ENCODE results near the gene SUMO4.

DNA sequence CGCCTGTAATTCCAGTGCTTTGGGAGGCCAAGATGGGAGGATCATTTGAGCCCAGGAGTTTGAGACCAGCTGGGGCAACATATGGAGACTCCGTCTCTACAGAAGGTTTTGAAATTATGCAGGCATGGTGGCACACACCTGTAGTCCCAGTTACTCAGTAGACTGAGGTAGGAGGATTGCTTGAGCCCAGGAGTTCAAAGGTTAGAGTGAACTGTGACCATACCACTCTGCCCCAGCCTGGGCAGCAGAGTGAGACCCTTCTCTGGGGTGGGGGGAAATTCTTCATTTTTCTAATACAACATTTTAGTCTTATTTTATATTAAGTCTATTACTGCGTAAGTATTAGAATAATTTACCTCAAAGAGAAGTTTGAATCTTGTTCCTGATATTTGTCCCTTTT is 20.1 kb upstream of the SUMO4 start:
- TF ChIP-seq KAT7 (CRISPR knock-in tag; IDR thresholded peaks at IDR 0.05; ENCODE audit: borderline replicate concordance), result no peak
- TF ChIP-seq GTF2I (CRISPR knock-in tag; conservative IDR thresholded peaks at IDR 0.05), result no peak
- no peak for TF ChIP-seq ETV6 (CRISPR knock-in tag; IDR thresholded peaks at IDR 0.05)
- no peak for TF ChIP-seq SMAD4 (CRISPR knock-in tag; IDR thresholded peaks at IDR 0.05)
- TF ChIP-seq, protein P1, sequence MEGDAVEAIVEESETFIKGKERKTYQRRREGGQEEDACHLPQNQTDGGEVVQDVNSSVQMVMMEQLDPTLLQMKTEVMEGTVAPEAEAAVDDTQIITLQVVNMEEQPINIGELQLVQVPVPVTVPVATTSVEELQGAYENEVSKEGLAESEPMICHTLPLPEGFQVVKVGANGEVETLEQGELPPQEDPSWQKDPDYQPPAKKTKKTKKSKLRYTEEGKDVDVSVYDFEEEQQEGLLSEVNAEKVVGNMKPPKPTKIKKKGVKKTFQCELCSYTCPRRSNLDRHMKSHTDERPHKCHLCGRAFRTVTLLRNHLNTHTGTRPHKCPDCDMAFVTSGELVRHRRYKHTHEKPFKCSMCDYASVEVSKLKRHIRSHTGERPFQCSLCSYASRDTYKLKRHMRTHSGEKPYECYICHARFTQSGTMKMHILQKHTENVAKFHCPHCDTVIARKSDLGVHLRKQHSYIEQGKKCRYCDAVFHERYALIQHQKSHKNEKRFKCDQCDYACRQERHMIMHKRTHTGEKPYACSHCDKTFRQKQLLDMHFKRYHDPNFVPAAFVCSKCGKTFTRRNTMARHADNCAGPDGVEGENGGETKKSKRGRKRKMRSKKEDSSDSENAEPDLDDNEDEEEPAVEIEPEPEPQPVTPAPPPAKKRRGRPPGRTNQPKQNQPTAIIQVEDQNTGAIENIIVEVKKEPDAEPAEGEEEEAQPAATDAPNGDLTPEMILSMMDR (IDR thresholded peaks at IDR 0.05), result no peak
- no peak for TF ChIP-seq ESRRA (CRISPR knock-in tag; IDR thresholded peaks at IDR 0.05; ENCODE audit: borderline replicate concordance)
- TF ChIP-seq FOXJ3 (CRISPR knock-in tag; IDR thresholded peaks at IDR 0.05; ENCODE audit: borderline replicate concordance), result no peak
- no peak for TF ChIP-seq ZNF396 (CRISPR knock-in tag; IDR thresholded peaks at IDR 0.05; ENCODE audit: borderline replicate concordance)
- TF ChIP-seq ZNF121 (CRISPR knock-in tag; IDR thresholded peaks at IDR 0.05), result peak; percentile 61
- no peak for TF ChIP-seq TCF7 (CRISPR knock-in tag; IDR thresholded peaks at IDR 0.05; ENCODE audit: low read depth)
